GM12892 (cell line): ENCODE results near the gene ZSCAN10.

Experiments used
- POLR2A ChIP-seq: IDR thresholded peaks from 2 replicates; pipeline ENCODE4 v1.6.1; 2011; ENCODE audit warnings: low read depth, low read length, control low read depth
- TAF1 ChIP-seq: IDR thresholded peaks from 2 replicates; pipeline ENCODE4 v1.6.1; 2011; ENCODE audit warnings: low read depth, mild to moderate bottlenecking, control low read depth, low read length, borderline replicate concordance

DNA sequence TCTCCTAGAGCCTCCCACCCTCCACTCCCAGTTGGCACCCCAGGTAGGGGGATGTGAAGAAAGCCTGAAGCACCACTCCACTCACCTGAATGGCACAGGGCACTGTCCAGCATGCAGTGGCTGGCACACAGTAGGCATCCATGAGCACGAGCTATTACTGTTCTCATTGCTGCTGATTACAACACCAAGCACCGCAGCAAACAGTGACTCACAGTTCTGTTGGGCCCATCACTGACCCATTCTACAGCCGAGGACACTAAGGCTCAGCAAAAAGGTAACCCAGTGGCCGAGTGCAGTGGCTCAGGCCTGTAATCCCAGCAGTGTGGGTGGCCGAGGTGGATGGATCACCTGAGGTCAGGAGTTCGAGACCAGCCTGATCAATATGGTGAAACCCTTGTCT is 2.7 kb downstream of the ZSCAN10 start:
- TF ChIP-seq POLR2A (no peak), TAF1 (no peak)
